PC-3 (cell line): ENCODE measurements around the gene PTPRD.

Experiments
- EZH2phosphoT487 ChIP-seq: fragments of 300-600 bp; sonication (generic); IDR thresholded peaks from 2 replicates; pipeline ENCODE4 v1.6.1; 2018; ENCODE audit warnings: mild to moderate bottlenecking, antibody characterized with exemption, low read length, borderline replicate concordance
- TF ChIP-seq, protein P1 (sequence below): fragments of 300-600 bp; sonication (generic); conservative IDR thresholded peaks from 2 replicates; pipeline ENCODE4 v1.5.1; 2017; ENCODE audit warnings: antibody characterized with exemption, low read depth, mild to moderate bottlenecking, low read length

DNA sequence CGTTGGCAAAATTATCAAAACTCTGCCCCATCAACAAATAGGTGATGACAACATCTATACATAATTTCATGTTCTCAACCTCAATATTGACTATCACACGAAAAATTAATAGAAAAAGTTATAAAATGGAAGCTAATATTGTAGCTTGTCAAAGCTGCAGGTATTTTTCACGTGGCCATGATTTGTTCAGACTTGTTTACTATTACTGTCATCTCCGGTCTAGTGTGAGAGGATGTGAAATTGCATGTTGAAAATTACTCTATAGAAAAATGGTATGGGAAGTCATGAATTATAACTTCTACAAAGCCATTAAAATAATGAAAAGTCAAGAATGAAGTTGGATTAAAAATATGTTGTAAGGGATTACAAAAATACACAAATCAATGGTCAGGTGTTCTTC, 385.8 kb downstream of the PTPRD start:
- TF ChIP-seq EZH2phosphoT487, result no peak
- TF ChIP-seq, protein P1, sequence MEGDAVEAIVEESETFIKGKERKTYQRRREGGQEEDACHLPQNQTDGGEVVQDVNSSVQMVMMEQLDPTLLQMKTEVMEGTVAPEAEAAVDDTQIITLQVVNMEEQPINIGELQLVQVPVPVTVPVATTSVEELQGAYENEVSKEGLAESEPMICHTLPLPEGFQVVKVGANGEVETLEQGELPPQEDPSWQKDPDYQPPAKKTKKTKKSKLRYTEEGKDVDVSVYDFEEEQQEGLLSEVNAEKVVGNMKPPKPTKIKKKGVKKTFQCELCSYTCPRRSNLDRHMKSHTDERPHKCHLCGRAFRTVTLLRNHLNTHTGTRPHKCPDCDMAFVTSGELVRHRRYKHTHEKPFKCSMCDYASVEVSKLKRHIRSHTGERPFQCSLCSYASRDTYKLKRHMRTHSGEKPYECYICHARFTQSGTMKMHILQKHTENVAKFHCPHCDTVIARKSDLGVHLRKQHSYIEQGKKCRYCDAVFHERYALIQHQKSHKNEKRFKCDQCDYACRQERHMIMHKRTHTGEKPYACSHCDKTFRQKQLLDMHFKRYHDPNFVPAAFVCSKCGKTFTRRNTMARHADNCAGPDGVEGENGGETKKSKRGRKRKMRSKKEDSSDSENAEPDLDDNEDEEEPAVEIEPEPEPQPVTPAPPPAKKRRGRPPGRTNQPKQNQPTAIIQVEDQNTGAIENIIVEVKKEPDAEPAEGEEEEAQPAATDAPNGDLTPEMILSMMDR, result no peak
